ENCODE data around the gene TRAPPC12.

The TRAPPC12 gene

GRCh38 chr2:3516831-3517230, 137.3 kb downstream of the TRAPPC12 start:
- H4K20me1 ChIP-seq = no peaks in the 10 kb centered on the region

DNA sequence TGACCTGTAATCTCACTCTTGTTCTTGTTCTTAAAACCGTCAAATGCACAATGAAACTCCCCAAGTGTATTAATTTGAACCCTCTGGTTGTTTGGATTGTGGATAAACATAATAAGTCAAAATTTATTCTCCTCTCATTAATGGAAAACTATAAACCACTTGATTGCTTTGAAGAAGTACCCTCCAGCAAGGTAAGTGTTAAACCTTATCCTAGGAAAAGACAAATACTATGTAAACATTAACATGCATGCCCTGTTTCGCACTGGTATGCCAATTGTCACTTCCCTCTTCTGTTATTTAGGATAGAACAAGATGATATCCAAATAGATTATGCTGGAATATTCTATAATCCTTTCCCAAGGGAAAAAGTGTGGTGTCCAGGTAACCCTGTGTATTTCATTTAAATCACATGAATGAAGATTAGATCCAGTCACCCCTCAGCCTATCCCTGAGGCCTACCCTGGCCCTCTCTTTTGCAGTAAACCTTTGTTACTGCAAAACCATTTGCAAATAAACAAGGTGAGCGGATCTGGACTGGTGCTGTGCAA, 138.5 kb downstream of the TRAPPC12 start:
- peaks cover 25 to 39% (median 37%) of the 10 kb centered on the region in 10 experiments for H3K4me1 ChIP-seq
- H3K27me3 ChIP-seq = no peaks in the 10 kb centered on the region
- peaks cover 13 to 46% (median 39%) of the 10 kb centered on the region in 11 experiments for H3K36me3 ChIP-seq
- no peaks in the 10 kb centered on the region for H4K20me1 ChIP-seq
- H3K4me3 ChIP-seq = peak overlapping the region; percentile 76 to 91 (median 80)
- H3K4me2 ChIP-seq = peak overlapping the region; percentile 88 to 99 (median 94)
- no peak for TF ChIP-seq Cebpa-rat (IDR thresholded peaks at IDR 0.05)
- H3K27ac ChIP-seq = peak overlapping the region; percentile 72 to 97 (median 88)
- peak overlapping the region; percentile 86 to 94 (median 91) for H3K9ac ChIP-seq
- peaks cover 29 to 42% (median 39%) of the 10 kb centered on the region in 11 experiments; a peak in 21 of 22 replicates for H3K9me3 ChIP-seq (replicated peaks in 1 of 11)

More at GRCh38 chr2:3516831-3517230, 137.3 kb downstream of the TRAPPC12 start:
- Histone ChIP-seq H3K36me3 (peaks cover 24 to 58% (median 51%) of the 10 kb centered on the region in 11 experiments), H3K27me3 (no peaks in the 10 kb centered on the region), H3K4me3 (no peak overlapping the region), H3K9me3 (replicated peaks in 1 of 11) (peaks cover 38 to 54% (median 51%) of the 10 kb centered on the region in 11 experiments), H3K4me2 (no peak overlapping the region), H3K27ac (no peak overlapping the region), H3K4me1 (peaks cover 23 to 40% (median 32%) of the 10 kb centered on the region in 10 experiments), H3K9ac (no peak overlapping the region)
- no peak for TF ChIP-seq Cebpa-rat (IDR thresholded peaks at IDR 0.05)

GRCh38 chr2:3518496-3519254, 139.2 kb downstream of the TRAPPC12 start:
- Histone ChIP-seq H3K9me3 (replicated peaks in 1 of 11) (peaks cover 26 to 35% (median 32%) of the 10 kb centered on the region in 11 experiments; a peak in 21 of 22 replicates), H3K4me1 (peaks cover 22 to 44% (median 31%) of the 10 kb centered on the region in 10 experiments), H3K4me2 (peak overlapping the region; percentile 92 to 99 (median 95)), H3K27me3 (no peaks in the 10 kb centered on the region), H3K9ac (peak overlapping the region; percentile 86 to 94 (median 91)), H3K36me3 (peaks cover 6 to 40% (median 32%) of the 10 kb centered on the region in 11 experiments; a peak in 21 of 22 replicates), H3K27ac (peak overlapping the region; percentile 82 to 97 (median 91)), H4K20me1 (no peaks in the 10 kb centered on the region), H3K4me3 (peak overlapping the region; percentile 76 to 91 (median 80))
- no peak for TF ChIP-seq Cebpa-rat (IDR thresholded peaks at IDR 0.05)

GRCh38 chr2:3519255-3520205, 140.0 kb downstream of the TRAPPC12 start, which contains the start of gene ADI1:
TSS of gene ADI1 (minus strand) at chr2:3519531. CDS start at chr2:3519487, 44 bp downstream.
- Histone ChIP-seq H4K20me1 (no peaks in the 10 kb centered on the region), H3K27me3 (no peaks in the 10 kb centered on the region), H3K4me3 (peak within 1 kb of the TSS; percentile 76 to 91 (median 80)), H3K4me2 (peak within 1 kb of the TSS; percentile 92 to 99 (median 95)), H3K36me3 (peaks cover 0 to 31% (median 25%) of the 10 kb centered on the region in 11 experiments; a peak in 20 of 22 replicates), H3K4me1 (peaks cover 20 to 53% (median 30%) of the 10 kb centered on the region in 10 experiments), H3K27ac (peak within 1 kb of the TSS; percentile 82 to 97 (median 91)), H3K9me3 (replicated peaks in 1 of 11) (peaks cover 18 to 27% (median 24%) of the 10 kb centered on the region in 11 experiments; a peak in 21 of 22 replicates), H3K9ac (peak within 1 kb of the TSS; percentile 86 to 94 (median 91))
- TF ChIP-seq Cebpa-rat (IDR thresholded peaks at IDR 0.05) = no peak

DNA sequence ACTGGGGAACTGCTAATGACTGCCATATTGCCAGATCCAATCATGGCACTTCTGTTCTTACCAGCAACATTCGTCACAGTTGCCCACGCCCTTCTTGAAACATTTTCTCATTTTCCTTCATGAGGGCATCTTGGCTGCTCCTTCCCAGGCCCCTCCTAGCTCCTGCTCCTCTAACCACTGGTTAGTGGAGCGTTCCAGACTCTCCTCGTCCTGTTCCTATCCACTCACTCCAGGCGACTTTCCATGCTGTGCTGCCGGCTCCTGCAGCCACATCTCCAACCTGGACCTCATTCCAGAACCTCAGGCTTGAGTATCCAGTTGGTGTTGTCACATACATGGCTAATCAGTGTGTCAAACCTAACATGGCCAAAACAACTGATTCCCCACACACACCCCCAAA, 141.1 kb downstream of the TRAPPC12 start:
- Histone ChIP-seq H4K20me1 (no peaks in the 10 kb centered on the region), H3K4me1 (peaks cover 20 to 61% (median 30%) of the 10 kb centered on the region in 10 experiments), H3K9ac (no peak overlapping the region), H3K4me2 (peak overlapping the region; percentile 74 to 97 (median 93)), H3K36me3 (peaks cover 0 to 20% (median 18%) of the 10 kb centered on the region in 11 experiments; a peak in 20 of 22 replicates), H3K4me3 (peak overlapping the region in 6 of 10 experiments; percentile 69 to 89 (median 78); a peak in 10 of 20 replicates), H3K27me3 (no peaks in the 10 kb centered on the region), H3K27ac (no peak overlapping the region), H3K9me3 (replicated peaks in 1 of 11) (peaks cover 7 to 16% (median 13%) of the 10 kb centered on the region in 11 experiments; a peak in 21 of 22 replicates)
- no peak for TF ChIP-seq Cebpa-rat (IDR thresholded peaks at IDR 0.05)

GRCh38 chr2:3522961-3523421, 143.5 kb downstream of the TRAPPC12 start:
- H4K20me1 ChIP-seq = no peaks in the 10 kb centered on the region
- H3K9me3 ChIP-seq (replicated peaks in 1 of 11) = no peaks in the 10 kb centered on the region
- peaks cover 12 to 53% (median 23%) of the 10 kb centered on the region in 10 experiments for H3K4me1 ChIP-seq
- H3K27me3 ChIP-seq = no peaks in the 10 kb centered on the region
- H3K4me2 ChIP-seq = peak overlapping the region in 4 of 11 experiments; percentile 57 to 85 (median 68); a peak in 7 of 22 replicates
- H3K9ac ChIP-seq = no peak overlapping the region
- no peak for TF ChIP-seq Cebpa-rat (IDR thresholded peaks at IDR 0.05)
- no peak overlapping the region for H3K4me3 ChIP-seq
- no peaks in the 10 kb centered on the region for H3K36me3 ChIP-seq
- peak overlapping the region in 1 of 11 experiments; percentile 35; a peak in 3 of 22 replicates for H3K27ac ChIP-seq

- H3K27me3 ChIP-seq = no peaks in the 10 kb centered on the region
- no peak overlapping the region for H3K4me3 ChIP-seq
- no peak overlapping the region; a peak in 1 of 22 replicates for H3K9ac ChIP-seq
- H3K36me3 ChIP-seq = no peaks in the 10 kb centered on the region
- peaks cover 11 to 51% (median 21%) of the 10 kb centered on the region in 10 experiments for H3K4me1 ChIP-seq
- no peak for TF ChIP-seq Cebpa-rat (IDR thresholded peaks at IDR 0.05)
- H3K9me3 ChIP-seq (replicated peaks in 1 of 11) = no peaks in the 10 kb centered on the region
- no peaks in the 10 kb centered on the region for H4K20me1 ChIP-seq
- H3K27ac ChIP-seq = peak overlapping the region in 3 of 11 experiments; percentile 32 to 55 (median 35); a peak in 6 of 22 replicates
- H3K4me2 ChIP-seq = peak overlapping the region in 5 of 11 experiments; percentile 57 to 85 (median 69); a peak in 10 of 22 replicates
These were observed 144.1 kb downstream of the TRAPPC12 start for GRCh38 chr2:3523551-3524041.

DNA sequence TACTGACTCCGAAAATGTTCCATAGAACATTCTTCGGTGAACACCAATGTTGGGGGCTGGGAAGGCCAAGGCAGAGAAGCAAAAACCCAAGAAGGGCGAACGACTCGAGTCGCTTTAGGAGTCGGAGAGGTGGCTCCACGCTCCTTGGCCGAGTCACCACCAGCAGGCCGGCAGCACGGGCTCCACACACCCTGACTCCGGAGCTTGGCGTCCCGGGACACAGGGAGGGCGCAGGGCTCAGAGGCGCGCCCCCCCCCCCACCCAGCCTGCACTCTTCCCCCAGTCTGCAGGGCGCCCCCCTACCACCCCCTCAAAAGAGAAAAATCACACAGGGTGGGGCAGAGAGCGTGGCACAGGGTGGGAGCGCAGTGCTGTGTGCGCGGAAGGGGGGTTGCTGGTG, 147.4 kb downstream of the TRAPPC12 start:
- H3K36me3 ChIP-seq = peaks cover 0 to 1% (median 0%) of the 10 kb centered on the region in 11 experiments; a peak in 1 of 22 replicates

More for the DNA sequence above, 147.4 kb downstream of the TRAPPC12 start:
- Histone ChIP-seq H3K4me3 (no peak overlapping the region), H3K9me3 (replicated peaks in 1 of 11) (no peaks in the 10 kb centered on the region), H3K4me1 (peaks cover 0 to 32% (median 5%) of the 10 kb centered on the region in 10 experiments; a peak in 10 of 20 replicates), H3K27me3 (no peaks in the 10 kb centered on the region), H4K20me1 (no peaks in the 10 kb centered on the region), H3K27ac (no peak overlapping the region), H3K9ac (no peak overlapping the region), H3K4me2 (no peak overlapping the region)
- TF ChIP-seq Cebpa-rat (IDR thresholded peaks at IDR 0.05) = no peak

Measured in BLaER1 treated with 17β-estradiol and CSF1 and Interleukin-3, amounts not matched to agents 10 nM and 100 nM (cell line).